ENCODE measurements around the gene ZNF780A. TPM values are rescaled to one million over a fixed set of nuclear protein-coding genes. Genes with fewer than 3 reads are reported as not detected.
A peak's percentile ranks its signal among the peaks of the same experiment; 100 is the strongest.
"Not testable (repeated sequence)": the region's sequence is repeated elsewhere in the genome, so short reads cannot be mapped to it uniquely, and the experiment has no call there.

Gene ZNF780A
- total RNA-seq: 10.7 and 17.5 TPM in 2 replicates

- peak; percentile 75 for DNase-seq
Observed at GRCh38 chr19:40090241-40091204, at the start of gene ZNF780A. TSS of gene ZNF780A (minus strand) at chr19:40090943. CDS start at chr19:40084753, 6,190 bp downstream.

DNA sequence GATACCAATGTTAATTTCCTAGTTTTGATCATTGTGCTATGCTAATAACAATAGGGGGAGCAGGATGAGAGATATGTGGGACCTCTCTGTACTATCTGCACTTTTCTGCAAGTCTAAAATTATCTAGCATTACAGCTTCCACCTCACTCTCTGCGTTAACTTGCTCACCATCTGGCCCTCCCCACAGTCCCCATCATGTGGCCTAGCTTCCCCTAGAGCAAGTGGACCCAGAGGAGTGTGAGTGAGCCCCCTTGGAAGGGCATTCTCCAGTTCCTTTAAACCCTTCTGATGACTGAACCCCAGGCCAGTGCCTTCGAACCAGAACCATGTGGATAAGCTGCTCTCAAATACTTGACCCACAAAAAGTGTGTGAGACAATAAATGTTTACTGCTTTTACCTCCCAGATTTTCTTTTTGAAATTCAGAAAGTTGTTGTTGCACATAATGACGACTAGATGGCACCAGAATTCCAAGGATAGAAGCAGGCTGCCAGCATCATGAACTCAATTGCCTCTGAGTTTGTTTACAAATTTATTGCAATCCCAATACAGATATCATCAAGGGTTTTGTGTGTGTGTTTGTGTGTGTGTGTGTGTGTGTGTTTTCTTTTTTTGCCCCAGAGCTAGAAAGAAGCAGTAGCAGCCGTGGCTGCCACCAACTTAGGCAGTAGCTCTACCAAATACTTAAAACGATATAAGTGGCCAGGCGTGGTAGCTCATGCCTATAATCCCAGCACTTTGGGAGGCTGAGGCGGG lies 49.0 kb upstream of the ZNF780A start:
- DNase-seq: peak; percentile 72

- DNase-seq: no peak
Observed at GRCh38 chr19:40136818-40137217, 46.1 kb upstream of the ZNF780A start.

- no peak for DNase-seq
Observed at GRCh38 chr19:40134866-40135265, 44.1 kb upstream of the ZNF780A start.

- DNase-seq: no peak
Observed at GRCh38 chr19:40133491-40133890, 42.7 kb upstream of the ZNF780A start.

GRCh38 chr19:40130013-40130412 lies 39.3 kb upstream of the ZNF780A start:
- DNase-seq: no peak

DNA sequence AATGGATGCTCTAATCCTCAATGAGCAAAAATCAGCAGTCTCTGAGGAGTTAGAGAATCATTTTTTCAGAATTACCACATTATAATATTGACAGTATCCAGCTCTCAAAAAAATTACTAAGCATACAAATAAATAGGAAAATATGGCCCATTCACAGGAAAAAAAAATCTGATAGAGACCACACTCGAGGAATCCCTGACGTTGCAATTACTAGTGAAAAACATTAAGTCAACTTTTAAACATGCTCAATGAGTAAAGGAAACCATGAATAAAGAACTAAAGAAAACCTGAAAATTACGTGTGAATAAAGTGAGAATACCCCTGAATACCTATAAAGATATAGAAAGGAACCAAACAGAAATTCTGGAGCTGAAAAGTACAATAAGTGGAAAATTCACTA lies 38.7 kb upstream of the ZNF780A start:
- no peak for DNase-seq

DNA sequence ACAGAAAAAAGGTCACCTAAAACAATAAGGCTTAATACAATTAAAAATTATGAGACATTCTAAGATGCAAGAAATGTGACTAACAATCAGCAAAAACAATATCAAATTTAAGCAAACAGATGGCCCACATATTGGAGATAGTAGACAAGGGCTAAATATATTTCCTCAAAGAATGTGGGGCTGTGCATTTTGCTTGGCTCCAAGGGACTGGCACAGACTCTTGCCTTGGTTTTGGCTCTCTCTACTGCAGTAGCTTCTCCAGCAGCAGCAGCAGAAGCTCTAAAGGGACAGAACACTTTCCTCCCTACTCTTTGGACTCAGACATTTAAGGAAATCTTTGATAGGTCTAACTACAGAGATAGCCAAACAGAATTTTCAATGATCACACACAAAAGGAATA lies 38.2 kb upstream of the ZNF780A start:
- no peak for DNase-seq

- no peak for DNase-seq
Observed at GRCh38 chr19:40119380-40119779, 28.6 kb upstream of the ZNF780A start.

DNA sequence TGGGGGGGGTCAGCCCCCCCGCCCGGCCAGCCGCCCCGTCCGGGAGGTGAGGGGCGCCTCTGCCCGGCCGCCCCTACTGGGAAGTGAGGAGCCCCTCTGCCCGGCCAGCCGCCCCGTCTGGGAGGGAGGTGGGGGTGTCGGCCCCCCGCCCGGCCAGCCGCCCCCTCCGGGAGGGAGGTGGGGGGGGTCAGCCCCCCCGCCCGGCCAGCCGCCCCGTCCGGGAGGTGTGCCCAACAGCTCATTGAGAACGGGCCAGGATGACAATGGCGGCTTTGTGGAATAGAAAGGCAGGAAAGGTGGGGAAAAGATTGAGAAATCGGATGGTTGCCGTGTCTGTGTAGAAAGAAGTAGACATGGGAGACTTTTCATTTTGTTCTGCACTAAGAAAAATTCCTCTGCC lies 27.9 kb upstream of the ZNF780A start:
- DNase-seq: not testable (repeated sequence)

GRCh38 chr19:40116075-40116474 lies 25.3 kb upstream of the ZNF780A start:
- no peak for DNase-seq

DNA sequence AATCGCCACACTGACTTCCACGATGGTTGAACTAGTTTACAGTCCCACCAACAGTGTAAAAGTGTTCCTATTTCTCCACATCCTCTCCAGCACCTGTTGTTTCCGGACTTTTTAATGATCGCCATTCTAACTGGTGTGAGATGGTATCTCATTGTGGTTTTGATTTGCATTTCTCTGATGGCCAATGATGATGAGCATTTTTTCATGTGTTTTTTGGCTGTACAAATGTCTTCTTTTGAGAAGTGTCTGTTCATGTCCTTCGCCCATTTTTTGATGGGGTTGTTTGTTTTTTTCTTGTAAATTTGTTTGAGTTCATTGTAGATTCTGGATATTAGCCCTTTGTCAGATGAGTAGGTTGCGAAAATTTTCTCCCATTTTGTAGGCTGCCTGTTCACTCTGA lies 23.4 kb upstream of the ZNF780A start:
- DNase-seq: not testable (repeated sequence)

GRCh38 chr19:40112271-40112670 lies 21.5 kb upstream of the ZNF780A start:
- not testable (repeated sequence) for DNase-seq

DNA sequence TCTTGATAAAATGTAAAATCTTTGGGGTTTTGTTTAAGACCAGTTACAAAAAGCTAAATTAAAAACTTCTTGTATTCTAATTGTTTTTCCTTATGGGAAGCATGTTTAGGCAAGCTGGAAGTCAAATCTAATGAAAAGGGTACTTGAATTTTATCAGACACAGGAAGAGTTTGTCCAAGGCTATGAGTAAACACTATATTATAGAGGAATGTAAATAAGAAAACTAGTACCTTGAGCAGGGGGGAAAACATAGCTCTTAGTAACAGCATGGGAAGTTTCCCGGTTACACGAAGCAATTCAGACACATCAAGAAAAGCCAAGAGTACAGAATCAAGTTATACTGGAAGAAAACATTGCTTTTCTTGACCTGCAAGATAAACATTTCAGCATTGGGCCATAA lies 19.8 kb upstream of the ZNF780A start:
- no peak for DNase-seq

- no peak for DNase-seq
Observed at GRCh38 chr19:40104754-40105153, 14.0 kb upstream of the ZNF780A start.

- no peak for DNase-seq
Observed at GRCh38 chr19:40103600-40103999, 12.9 kb upstream of the ZNF780A start.

- DNase-seq: no peak
Observed at GRCh38 chr19:40101813-40102212, 11.1 kb upstream of the ZNF780A start.

- DNase-seq: no peak
Observed at GRCh38 chr19:40093416-40093815, 2.7 kb upstream of the ZNF780A start.

- no peak for DNase-seq
Observed at GRCh38 chr19:40091205-40092129, 724 bp upstream of the ZNF780A start.

GRCh38 chr19:40089462-40089861 lies 1.3 kb downstream of the ZNF780A start:
- peak; percentile 4 for DNase-seq

DNA sequence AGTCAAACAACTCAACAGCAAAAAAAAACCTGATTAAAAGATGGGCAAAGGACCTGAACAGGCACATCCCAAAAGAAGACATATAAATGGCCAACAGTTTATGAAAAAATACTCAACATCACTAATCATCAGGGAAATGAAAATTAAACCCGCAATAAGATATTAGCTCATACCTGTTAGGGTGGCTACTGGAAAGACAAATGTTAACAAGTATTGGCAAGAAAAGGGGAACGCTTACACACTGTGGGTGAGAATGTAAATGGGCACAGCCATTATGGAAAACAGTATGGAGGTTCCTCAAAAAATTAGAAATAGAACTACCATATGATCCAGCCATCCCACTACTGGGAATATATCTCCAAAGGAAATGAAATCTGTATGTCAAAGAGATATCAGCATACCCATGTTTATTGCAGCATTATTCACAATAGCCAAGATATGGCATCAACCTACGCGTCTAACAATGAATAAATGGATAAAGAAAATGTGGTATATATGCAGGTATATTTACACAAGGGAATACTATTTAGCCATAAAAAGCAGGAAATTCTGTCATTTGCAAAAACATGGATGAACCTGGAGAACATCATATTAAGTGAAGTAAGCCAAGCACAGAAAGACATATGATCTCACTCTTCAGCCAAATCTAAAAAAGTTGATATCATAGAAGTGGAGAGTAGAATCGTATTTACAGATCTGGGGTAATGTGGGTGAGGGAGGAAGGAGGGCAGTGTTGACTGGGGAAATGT lies 2.3 kb downstream of the ZNF780A start:
- DNase-seq: no peak

DNA sequence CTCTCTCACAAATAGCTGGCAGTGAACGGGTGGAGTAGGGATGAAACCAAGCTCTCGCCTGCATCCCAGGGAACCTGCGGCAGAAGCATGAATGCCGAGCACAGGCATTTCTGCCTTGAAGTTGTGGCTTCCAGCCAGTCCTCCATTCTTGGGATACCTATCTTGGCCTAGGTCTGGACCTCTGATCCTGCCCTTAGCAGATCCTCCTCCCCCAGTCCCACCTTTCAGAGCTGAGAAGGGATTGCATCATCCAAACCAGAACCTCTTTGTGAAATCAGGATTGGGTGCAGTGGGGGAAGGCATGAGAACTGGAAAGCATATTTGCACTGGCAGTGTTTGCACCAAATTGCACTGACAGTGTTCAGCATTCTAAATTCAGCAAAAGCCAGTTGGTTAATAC lies 5.8 kb downstream of the ZNF780A start:
- DNase-seq: no peak
